ENCODE measurements around the gene KDM6B. TPM values are rescaled to one million over a fixed set of nuclear protein-coding genes. Genes with fewer than 3 reads are reported as not detected.
A peak's percentile ranks its signal among the peaks of the same experiment; 100 is the strongest.

The KDM6B gene
- total RNA-seq, 1 experiment from 2014 or later = 41.3 TPM

DNA sequence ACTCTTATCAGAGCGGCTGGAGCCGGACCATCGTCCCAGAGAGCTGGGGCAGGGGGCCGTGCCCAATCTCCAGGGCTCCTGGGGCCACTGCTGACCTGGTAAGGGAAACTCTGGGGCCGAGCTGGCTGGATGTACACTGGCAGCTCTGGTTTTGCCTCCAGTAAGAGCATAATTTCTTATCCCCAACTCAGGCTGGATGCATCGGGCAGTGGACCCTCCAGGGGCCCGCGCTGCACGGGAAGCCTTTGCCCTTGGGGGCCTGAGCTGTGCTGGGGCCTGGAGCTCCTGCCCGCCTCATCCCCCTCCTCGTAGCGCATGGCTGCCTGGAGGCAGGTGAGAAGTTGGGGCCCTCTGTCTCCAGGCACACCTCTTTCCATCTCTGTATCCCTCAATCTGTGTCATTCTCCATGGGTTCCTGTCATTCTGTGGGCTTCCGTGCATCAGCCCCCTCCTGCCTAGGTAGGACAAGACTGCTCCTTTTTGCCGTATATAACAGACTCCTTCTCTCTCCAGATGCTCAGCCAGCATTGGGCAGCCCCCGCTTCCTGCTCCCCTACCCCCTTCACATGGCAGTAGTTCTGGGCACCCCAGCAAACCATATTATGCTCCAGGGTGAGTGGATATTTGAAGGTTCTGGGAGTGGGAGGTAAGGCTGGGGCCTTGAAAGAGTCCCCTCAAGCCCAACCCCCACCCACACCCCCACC is 11.5 kb downstream of the KDM6B start:
- DNase-seq = no peak
- CTCF ChIA-PET = interaction anchor here (0.8 to 1.1 kb wide), 2 partner anchors 11 to 12 kb away, joined by 3 to 7 read pairs; partner anchors contain the start of gene NAA38
- no TSS peak for BruUV-seq (replicated peaks)
- TF ChIP-seq, protein P1, sequence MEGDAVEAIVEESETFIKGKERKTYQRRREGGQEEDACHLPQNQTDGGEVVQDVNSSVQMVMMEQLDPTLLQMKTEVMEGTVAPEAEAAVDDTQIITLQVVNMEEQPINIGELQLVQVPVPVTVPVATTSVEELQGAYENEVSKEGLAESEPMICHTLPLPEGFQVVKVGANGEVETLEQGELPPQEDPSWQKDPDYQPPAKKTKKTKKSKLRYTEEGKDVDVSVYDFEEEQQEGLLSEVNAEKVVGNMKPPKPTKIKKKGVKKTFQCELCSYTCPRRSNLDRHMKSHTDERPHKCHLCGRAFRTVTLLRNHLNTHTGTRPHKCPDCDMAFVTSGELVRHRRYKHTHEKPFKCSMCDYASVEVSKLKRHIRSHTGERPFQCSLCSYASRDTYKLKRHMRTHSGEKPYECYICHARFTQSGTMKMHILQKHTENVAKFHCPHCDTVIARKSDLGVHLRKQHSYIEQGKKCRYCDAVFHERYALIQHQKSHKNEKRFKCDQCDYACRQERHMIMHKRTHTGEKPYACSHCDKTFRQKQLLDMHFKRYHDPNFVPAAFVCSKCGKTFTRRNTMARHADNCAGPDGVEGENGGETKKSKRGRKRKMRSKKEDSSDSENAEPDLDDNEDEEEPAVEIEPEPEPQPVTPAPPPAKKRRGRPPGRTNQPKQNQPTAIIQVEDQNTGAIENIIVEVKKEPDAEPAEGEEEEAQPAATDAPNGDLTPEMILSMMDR (conservative IDR thresholded peaks at IDR 0.05) = no peak
- no peak for TF ChIP-seq EZH2 (IDR thresholded peaks at IDR 0.05; ENCODE audit: low read depth)
- no peak overlapping the region for H2AFZ ChIP-seq
- intact Hi-C loops (cut with micrococcal nuclease; ENCODE audit: unreplicated experiment) = no loop called here
- no peak overlapping the region for H3K27ac ChIP-seq
- H3K4me2 ChIP-seq = peak overlapping the region; percentile 97
- H3K9me3 ChIP-seq (ENCODE audit: insufficient read depth, low read depth) = no peaks in the 10 kb centered on the region
- H3F3A ChIP-seq (ENCODE audit: insufficient read depth, low read depth) = peaks cover 29% of the 10 kb centered on the region; the same call in 1 of the 2 replicates
- no peaks in the 10 kb centered on the region for H3K27me3 ChIP-seq (ENCODE audit: insufficient read depth, low read depth)
- peaks cover 10% of the 10 kb centered on the region for H4K20me1 ChIP-seq (ENCODE audit: insufficient read depth)
- POLR2A ChIA-PET (ENCODE audit: unreplicated experiment) = no interaction called here
- H3K4me3 ChIP-seq = peak overlapping the region; percentile 93
- H3K4me1 ChIP-seq (replicated peaks; ENCODE audit: insufficient read depth) = peaks cover 10% of the 10 kb centered on the region
- no peaks in the 10 kb centered on the region for H3K9me2 ChIP-seq (ENCODE audit: insufficient read depth)
- H3K36me3 ChIP-seq (ENCODE audit: low read depth) = no peaks in the 10 kb centered on the region
- H3K79me2 ChIP-seq (ENCODE audit: low read depth) = peaks cover 23% of the 10 kb centered on the region

DNA sequence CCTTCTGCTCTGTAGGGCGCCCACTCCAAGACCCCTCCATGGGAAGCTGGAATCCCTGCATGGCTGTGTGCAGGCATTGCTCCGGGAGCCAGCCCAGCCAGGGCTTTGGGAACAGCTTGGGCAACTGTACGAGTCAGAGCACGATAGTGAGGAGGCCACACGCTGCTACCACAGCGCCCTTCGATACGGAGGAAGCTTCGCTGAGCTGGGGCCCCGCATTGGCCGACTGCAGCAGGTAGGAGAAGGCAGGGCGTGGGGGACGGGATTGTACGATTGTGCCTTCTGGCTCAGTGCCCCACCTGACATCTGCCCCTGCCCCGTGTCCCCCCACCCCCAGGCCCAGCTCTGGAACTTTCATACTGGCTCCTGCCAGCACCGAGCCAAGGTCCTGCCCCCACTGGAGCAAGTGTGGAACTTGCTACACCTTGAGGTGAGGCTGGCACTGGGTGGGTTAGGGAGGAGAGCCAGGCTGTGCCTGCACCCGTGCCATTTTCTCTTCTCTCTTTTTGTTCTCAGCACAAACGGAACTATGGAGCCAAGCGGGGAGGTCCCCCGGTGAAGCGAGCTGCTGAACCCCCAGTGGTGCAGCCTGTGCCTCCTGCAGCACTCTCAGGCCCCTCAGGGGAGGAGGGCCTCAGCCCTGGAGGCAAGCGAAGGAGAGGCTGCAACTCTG is 12.2 kb downstream of the KDM6B start:
- H3K27ac ChIP-seq = no peak overlapping the region
- no peaks in the 10 kb centered on the region for H3K9me3 ChIP-seq (ENCODE audit: insufficient read depth, low read depth)
- H3K9me2 ChIP-seq (ENCODE audit: insufficient read depth) = no peaks in the 10 kb centered on the region
- CTCF ChIA-PET = no interaction called here
- H3K36me3 ChIP-seq (ENCODE audit: low read depth) = no peaks in the 10 kb centered on the region
- peaks cover 23% of the 10 kb centered on the region for H3K79me2 ChIP-seq (ENCODE audit: low read depth)
- H4K20me1 ChIP-seq (ENCODE audit: insufficient read depth) = peaks cover 10% of the 10 kb centered on the region
- H3K27me3 ChIP-seq (ENCODE audit: insufficient read depth, low read depth) = no peaks in the 10 kb centered on the region
- no peak for DNase-seq
- H2AFZ ChIP-seq = no peak overlapping the region
- BruUV-seq (replicated peaks) = no TSS peak
- H3K4me3 ChIP-seq = no peak overlapping the region
- TF ChIP-seq, protein P1 (conservative IDR thresholded peaks at IDR 0.05) = no peak
- no peak for TF ChIP-seq EZH2 (IDR thresholded peaks at IDR 0.05; ENCODE audit: low read depth)
- intact Hi-C loops (cut with micrococcal nuclease; ENCODE audit: unreplicated experiment) = no loop called here
- no peak overlapping the region for H3K4me2 ChIP-seq
- POLR2A ChIA-PET (ENCODE audit: unreplicated experiment) = no interaction called here
- peaks cover 22% of the 10 kb centered on the region; the same call in 1 of the 2 replicates for H3F3A ChIP-seq (ENCODE audit: insufficient read depth, low read depth)
- H3K4me1 ChIP-seq (replicated peaks; ENCODE audit: insufficient read depth) = peaks cover 8% of the 10 kb centered on the region

DNA sequence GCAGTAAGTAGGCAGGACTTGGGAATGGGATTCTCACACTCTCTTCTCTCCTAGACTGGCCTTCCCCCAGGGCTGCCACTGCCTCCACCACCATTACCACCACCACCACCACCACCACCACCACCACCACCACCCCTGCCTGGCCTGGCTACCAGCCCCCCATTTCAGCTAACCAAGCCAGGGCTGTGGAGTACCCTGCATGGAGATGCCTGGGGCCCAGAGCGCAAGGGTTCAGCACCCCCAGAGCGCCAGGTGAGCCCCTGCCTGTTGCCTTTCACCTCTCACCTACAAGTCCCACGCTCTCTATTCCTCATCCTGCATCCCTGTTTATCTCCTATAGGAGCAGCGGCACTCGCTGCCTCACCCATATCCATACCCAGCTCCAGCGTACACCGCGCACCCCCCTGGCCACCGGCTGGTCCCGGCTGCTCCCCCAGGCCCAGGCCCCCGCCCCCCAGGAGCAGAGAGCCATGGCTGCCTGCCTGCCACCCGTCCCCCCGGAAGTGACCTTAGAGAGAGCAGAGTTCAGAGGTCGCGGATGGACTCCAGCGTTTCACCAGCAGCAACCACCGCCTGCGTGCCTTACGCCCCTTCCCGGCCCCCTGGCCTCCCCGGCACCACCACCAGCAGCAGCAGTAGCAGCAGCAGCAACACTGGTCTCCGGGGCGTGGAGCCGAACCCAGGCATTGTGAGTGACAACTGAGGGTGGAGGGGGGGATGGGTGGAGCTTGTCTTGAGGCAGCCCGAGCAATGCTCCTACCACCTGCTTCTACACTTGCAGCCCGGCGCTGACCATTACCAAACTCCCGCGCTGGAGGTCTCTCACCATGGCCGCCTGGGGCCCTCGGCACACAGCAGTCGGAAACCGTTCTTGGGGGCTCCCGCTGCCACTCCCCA is 13.0 kb downstream of the KDM6B start:
- ChIA-PET POLR2A (ENCODE audit: unreplicated experiment) (no interaction called here), CTCF (interaction anchor here (0.6 kb wide), 1 partner anchor 801 kb away, joined by 4 read pairs; no protein-coding TSS in a partner anchor)
- Histone ChIP-seq H3K4me3 (no peak overlapping the region), H3K4me2 (no peak overlapping the region), H3K9me3 (ENCODE audit: insufficient read depth, low read depth) (no peaks in the 10 kb centered on the region), H3K79me2 (ENCODE audit: low read depth) (peaks cover 23% of the 10 kb centered on the region), H2AFZ (no peak overlapping the region), H4K20me1 (ENCODE audit: insufficient read depth) (peaks cover 10% of the 10 kb centered on the region), H3F3A (ENCODE audit: insufficient read depth, low read depth) (peaks cover 18% of the 10 kb centered on the region; the same call in 1 of the 2 replicates), H3K9me2 (ENCODE audit: insufficient read depth) (no peaks in the 10 kb centered on the region), H3K27ac (no peak overlapping the region), H3K36me3 (ENCODE audit: low read depth) (no peaks in the 10 kb centered on the region), H3K4me1 (replicated peaks; ENCODE audit: insufficient read depth) (peaks cover 5% of the 10 kb centered on the region; the same call in 1 of the 2 replicates), H3K27me3 (ENCODE audit: insufficient read depth, low read depth) (no peaks in the 10 kb centered on the region)
- TF ChIP-seq EZH2 (IDR thresholded peaks at IDR 0.05; ENCODE audit: low read depth) = no peak
- TF ChIP-seq, protein P1 (conservative IDR thresholded peaks at IDR 0.05) = no peak
- no peak for DNase-seq
- intact Hi-C loops (cut with micrococcal nuclease; ENCODE audit: unreplicated experiment) = no loop called here
- BruUV-seq (replicated peaks) = no TSS peak

All from PC-9 (cell line).